ENCODE measurements around the gene ATL1.
"Not testable (repeated sequence)": the region's sequence is repeated elsewhere in the genome, so short reads cannot be mapped to it uniquely, and the experiment has no call there.

The ATL1 gene

GRCh38 chr14:50658203-50658602 lies 98.3 kb downstream of the ATL1 start:
- no peak for DNase-seq (ENCODE audit: low read depth in 2 of 2)

GRCh38 chr14:50659327-50659974 lies 99.5 kb downstream of the ATL1 start:
- DNase-seq (ENCODE audit: low read depth in 2 of 2): no peak

GRCh38 chr14:50664579-50664978 lies 104.6 kb downstream of the ATL1 start:
- not testable (repeated sequence) for DNase-seq (ENCODE audit: low read depth in 2 of 2)

- DNase-seq (ENCODE audit: low read depth in 2 of 2): not testable (repeated sequence)
These were observed 105.4 kb downstream of the ATL1 start for GRCh38 chr14:50665300-50665699.

- peak; percentile 2 to 7 for DNase-seq (ENCODE audit: low read depth in 2 of 2)
These were observed 107.1 kb downstream of the ATL1 start for GRCh38 chr14:50666772-50667683.

GRCh38 chr14:50667684-50667995 lies 107.7 kb downstream of the ATL1 start:
- peak in 1 of 2 donors; percentile 8 for DNase-seq (ENCODE audit: low read depth in 2 of 2)

- DNase-seq (ENCODE audit: low read depth in 2 of 2): peak; percentile 34 to 39
These were observed 108.3 kb downstream of the ATL1 start, which contains the start of gene SAV1 for GRCh38 chr14:50667996-50668825. TSS of gene SAV1 (minus strand) at chr14:50668306. CDS start at chr14:50667967, 339 bp downstream.

- no peak for DNase-seq (ENCODE audit: low read depth in 2 of 2)
These were observed 108.8 kb downstream of the ATL1 start for GRCh38 chr14:50668826-50669143.

GRCh38 chr14:50669441-50669986 lies 109.6 kb downstream of the ATL1 start:
- DNase-seq (ENCODE audit: low read depth in 2 of 2): no peak

GRCh38 chr14:50670196-50670865 lies 110.4 kb downstream of the ATL1 start:
- DNase-seq (ENCODE audit: low read depth in 2 of 2): no peak

GRCh38 chr14:50670866-50671256 lies 110.9 kb downstream of the ATL1 start:
- DNase-seq (ENCODE audit: low read depth in 2 of 2): no peak

- no peak for DNase-seq (ENCODE audit: low read depth in 2 of 2)
These were observed 115.7 kb downstream of the ATL1 start for GRCh38 chr14:50675597-50675996.

- no peak for DNase-seq (ENCODE audit: low read depth in 2 of 2)
These were observed 117.0 kb downstream of the ATL1 start for GRCh38 chr14:50676814-50677516.

- DNase-seq (ENCODE audit: low read depth in 2 of 2): no peak
These were observed 117.7 kb downstream of the ATL1 start for GRCh38 chr14:50677527-50678063.

GRCh38 chr14:50678163-50678562 lies 118.2 kb downstream of the ATL1 start:
- no peak for DNase-seq (ENCODE audit: low read depth in 2 of 2)

- DNase-seq (ENCODE audit: low read depth in 2 of 2): no peak
These were observed 119.7 kb downstream of the ATL1 start for GRCh38 chr14:50679674-50680073.
